Measurements from ENCODE around the gene RECK. TPM values are rescaled to one million over a fixed set of nuclear protein-coding genes. Genes with fewer than 3 reads are reported as not detected.

The RECK gene
- total RNA-seq, 1 donor from 2014 or later: 5.7 TPM

DNA sequence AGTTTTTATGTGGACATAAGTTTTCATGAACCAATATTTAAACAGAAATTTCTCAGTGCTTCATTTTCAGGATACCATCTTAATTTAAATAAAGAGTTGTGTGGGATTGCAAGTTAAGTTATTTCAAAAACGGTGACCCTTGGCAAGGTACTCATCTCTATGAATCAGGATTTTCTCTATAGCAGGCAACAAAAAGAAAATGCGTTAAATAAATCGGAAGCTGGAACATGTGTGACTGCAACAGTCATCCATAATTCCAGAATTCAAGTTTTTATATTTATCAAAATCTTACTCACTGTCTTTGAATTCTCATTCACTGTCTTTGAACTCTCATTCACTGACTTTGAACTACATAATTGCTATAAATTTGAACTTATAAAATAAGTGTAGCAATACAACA is 5.8 kb upstream of the RECK start:
- no peak overlapping the region for H3K4me3 ChIP-seq
- intact Hi-C loops (cut with DNase I): loop anchor here (10.0 kb wide), 2 partner anchors 216 to 916 kb away; partner anchors contain the start of genes ATOSB, HINT2 and SPAG8
- DNase-seq (ENCODE audit: low spot score in 2 of 2): no peak
- peaks cover 0 to 13% of the 10 kb centered on the region in 2 donors for H3K4me1 ChIP-seq
- H3K9me3 ChIP-seq: no peaks in the 10 kb centered on the region
- no peaks in the 10 kb centered on the region for H3K36me3 ChIP-seq
- no peak overlapping the region for H3K27ac ChIP-seq
- no peaks in the 10 kb centered on the region for H3K27me3 ChIP-seq
- TF ChIP-seq, protein P1, sequence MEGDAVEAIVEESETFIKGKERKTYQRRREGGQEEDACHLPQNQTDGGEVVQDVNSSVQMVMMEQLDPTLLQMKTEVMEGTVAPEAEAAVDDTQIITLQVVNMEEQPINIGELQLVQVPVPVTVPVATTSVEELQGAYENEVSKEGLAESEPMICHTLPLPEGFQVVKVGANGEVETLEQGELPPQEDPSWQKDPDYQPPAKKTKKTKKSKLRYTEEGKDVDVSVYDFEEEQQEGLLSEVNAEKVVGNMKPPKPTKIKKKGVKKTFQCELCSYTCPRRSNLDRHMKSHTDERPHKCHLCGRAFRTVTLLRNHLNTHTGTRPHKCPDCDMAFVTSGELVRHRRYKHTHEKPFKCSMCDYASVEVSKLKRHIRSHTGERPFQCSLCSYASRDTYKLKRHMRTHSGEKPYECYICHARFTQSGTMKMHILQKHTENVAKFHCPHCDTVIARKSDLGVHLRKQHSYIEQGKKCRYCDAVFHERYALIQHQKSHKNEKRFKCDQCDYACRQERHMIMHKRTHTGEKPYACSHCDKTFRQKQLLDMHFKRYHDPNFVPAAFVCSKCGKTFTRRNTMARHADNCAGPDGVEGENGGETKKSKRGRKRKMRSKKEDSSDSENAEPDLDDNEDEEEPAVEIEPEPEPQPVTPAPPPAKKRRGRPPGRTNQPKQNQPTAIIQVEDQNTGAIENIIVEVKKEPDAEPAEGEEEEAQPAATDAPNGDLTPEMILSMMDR (IDR thresholded peaks at IDR 0.05): no peak

DNA sequence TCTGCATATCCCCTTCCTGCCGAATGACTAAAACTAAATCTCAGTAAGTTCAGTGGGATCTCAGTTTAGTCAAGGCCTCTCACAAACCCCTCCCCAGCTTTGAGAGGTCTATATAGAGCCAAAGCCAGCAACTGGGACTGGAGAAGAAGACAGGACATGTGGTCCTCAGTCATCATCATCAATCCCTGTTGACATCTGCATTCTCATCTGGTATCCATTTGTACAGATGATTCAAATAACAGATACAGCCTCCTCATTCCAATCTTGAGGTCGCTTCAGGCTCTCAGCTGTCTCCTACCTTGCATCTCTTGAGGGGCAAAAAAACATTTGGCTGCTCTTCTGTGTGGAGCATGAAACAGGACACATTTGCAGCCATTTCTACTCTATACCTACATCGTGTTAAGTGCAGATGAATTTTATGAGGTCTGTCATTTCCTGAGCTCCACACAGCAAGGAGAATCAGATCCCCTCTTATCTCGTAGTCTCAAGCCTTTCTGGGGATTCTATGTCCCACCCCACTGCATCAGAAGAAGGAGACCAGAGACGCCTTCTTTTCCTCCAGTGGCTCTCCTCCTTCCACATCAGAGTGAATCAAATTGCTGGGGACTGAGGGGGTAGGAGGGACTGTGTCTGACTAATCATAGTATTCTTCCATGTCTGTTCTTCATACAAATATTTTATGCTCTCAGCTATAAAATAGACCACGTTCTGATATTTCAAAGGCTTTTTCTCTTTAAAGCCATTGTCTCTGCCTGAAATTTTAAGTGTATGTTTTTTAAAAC is 4.7 kb upstream of the RECK start:
- DNase-seq (ENCODE audit: low spot score in 2 of 2): no peak
- peaks cover 0 to 13% of the 10 kb centered on the region in 2 donors for H3K4me1 ChIP-seq
- TF ChIP-seq, protein P1 (IDR thresholded peaks at IDR 0.05): no peak
- H3K36me3 ChIP-seq: no peaks in the 10 kb centered on the region
- no peaks in the 10 kb centered on the region for H3K27me3 ChIP-seq
- intact Hi-C loops (cut with DNase I): loop anchor here (10.0 kb wide), 2 partner anchors 217 to 917 kb away; partner anchors contain the start of genes ATOSB, HINT2 and SPAG8
- no peaks in the 10 kb centered on the region for H3K9me3 ChIP-seq
- H3K4me3 ChIP-seq: no peak overlapping the region
- H3K27ac ChIP-seq: no peak overlapping the region

DNA sequence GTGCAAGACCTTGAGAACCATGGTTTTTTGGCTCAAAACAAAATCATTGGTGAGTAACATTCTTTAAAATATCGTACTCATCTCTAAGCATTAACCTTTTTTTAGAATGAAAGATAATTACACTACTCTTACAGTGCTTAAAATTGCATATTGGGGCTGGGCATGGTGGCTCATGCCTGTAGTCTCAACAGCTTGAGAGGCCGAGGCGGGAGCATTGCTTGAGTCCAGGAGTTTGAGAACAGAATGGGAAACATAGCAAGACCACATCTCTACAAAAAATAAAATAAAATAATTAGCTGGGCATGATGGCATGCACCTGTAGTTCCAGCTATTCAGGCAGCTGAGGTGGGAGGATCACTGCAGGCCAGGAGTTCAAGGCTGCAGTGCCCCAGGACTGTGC is 2.9 kb upstream of the RECK start:
- intact Hi-C loops (cut with DNase I): loop anchor here (10.0 kb wide), 2 partner anchors 219 to 919 kb away; partner anchors contain the start of genes ATOSB, HINT2 and SPAG8
- Histone ChIP-seq H3K27me3 (no peaks in the 10 kb centered on the region), H3K9me3 (no peaks in the 10 kb centered on the region), H3K27ac (no peak overlapping the region), H3K36me3 (no peaks in the 10 kb centered on the region), H3K4me3 (no peak overlapping the region), H3K4me1 (peaks cover 0 to 18% of the 10 kb centered on the region in 2 donors)
- TF ChIP-seq, protein P1 (IDR thresholded peaks at IDR 0.05): no peak
- no peak for DNase-seq (ENCODE audit: low spot score in 2 of 2)

DNA sequence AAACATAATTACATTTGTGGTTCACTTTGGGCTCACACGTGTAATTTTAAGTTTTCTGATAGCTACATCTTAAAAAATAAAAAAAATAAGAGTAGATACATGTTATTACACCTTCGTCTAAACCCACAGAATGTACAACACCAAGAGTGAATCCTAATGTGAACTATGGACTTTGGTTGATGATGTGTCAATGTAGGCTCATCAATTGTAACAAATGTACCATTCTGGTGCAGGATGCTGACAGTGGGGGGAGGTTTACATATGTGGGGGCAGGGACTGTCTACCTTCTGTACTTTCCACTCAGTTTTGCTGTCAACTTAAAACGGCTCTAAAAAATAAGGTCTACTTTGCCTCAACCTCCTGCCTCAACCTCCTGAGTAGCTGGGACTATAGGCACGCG is 2.5 kb upstream of the RECK start:
- Histone ChIP-seq H3K27me3 (no peaks in the 10 kb centered on the region), H3K4me3 (no peak overlapping the region), H3K4me1 (peaks cover 0 to 16% of the 10 kb centered on the region in 2 donors), H3K9me3 (no peaks in the 10 kb centered on the region), H3K36me3 (no peaks in the 10 kb centered on the region), H3K27ac (no peak overlapping the region)
- intact Hi-C loops (cut with DNase I): loop anchor here (10.0 kb wide), 2 partner anchors 219 to 919 kb away; partner anchors contain the start of genes ATOSB, HINT2 and SPAG8
- no peak for DNase-seq (ENCODE audit: low spot score in 2 of 2)
- TF ChIP-seq, protein P1 (IDR thresholded peaks at IDR 0.05): no peak

DNA sequence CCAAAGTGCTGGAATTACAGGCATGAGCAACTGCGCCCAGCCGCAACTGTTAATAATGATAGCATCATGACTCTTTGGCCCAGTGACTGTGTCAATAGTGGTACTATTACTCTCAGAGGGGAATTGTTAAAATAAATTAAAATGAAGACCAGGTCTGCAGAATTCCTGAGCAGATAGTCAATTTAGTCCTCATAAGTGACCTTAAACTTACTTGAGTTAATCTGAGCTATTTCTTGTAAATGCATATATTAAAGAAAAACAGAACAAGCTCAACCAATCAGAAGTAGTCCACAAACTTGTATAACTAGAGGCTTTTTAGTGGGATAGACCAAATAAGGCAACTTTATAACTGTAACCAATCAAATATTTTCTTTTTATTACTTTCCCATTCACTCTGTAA is 1.7 kb upstream of the RECK start:
- H3K4me3 ChIP-seq: no peak overlapping the region
- TF ChIP-seq, protein P1 (IDR thresholded peaks at IDR 0.05): no peak
- peaks cover 0 to 12% of the 10 kb centered on the region in 2 donors for H3K4me1 ChIP-seq
- no peak for DNase-seq (ENCODE audit: low spot score in 2 of 2)
- H3K9me3 ChIP-seq: no peaks in the 10 kb centered on the region
- no peak overlapping the region for H3K27ac ChIP-seq
- H3K36me3 ChIP-seq: no peaks in the 10 kb centered on the region
- intact Hi-C loops (cut with DNase I): loop anchor here (5.0 to 10.0 kb wide), 3 partner anchors 220 to 920 kb away; partner anchors contain the start of genes ATOSB, GNE, HINT2 and SPAG8
- no peaks in the 10 kb centered on the region for H3K27me3 ChIP-seq

Data from ascending aorta (tissue), 2 donors.